ENCODE results near the gene SLC16A3. TPM values are rescaled to one million over a fixed set of nuclear protein-coding genes. Genes with fewer than 3 reads are reported as not detected.

SLC16A3 gene
- total RNA-seq, 1 donor from 2014 or later = 115 TPM

GRCh38 chr17:82235056-82235774, 6.4 kb downstream of the SLC16A3 start:
- intact Hi-C loops (cut with micrococcal nuclease) = loop anchor here (10.0 kb wide), 1 partner anchor 180 kb away; the partner anchor contains the start of genes HEXD and OGFOD3

GRCh38 chr17:82235775-82236141, 6.9 kb downstream of the SLC16A3 start:
- intact Hi-C loops (cut with micrococcal nuclease) = loop anchor here (1.0 to 10.0 kb wide), 2 partner anchors 86 to 179 kb away; partner anchors contain the start of genes HEXD and OGFOD3

GRCh38 chr17:82236142-82236971, 7.5 kb downstream of the SLC16A3 start:
- intact Hi-C loops (cut with micrococcal nuclease) = loop anchor here (1.0 to 10.0 kb wide), 2 partner anchors 85 to 178 kb away; partner anchors contain the start of genes HEXD and OGFOD3

DNA sequence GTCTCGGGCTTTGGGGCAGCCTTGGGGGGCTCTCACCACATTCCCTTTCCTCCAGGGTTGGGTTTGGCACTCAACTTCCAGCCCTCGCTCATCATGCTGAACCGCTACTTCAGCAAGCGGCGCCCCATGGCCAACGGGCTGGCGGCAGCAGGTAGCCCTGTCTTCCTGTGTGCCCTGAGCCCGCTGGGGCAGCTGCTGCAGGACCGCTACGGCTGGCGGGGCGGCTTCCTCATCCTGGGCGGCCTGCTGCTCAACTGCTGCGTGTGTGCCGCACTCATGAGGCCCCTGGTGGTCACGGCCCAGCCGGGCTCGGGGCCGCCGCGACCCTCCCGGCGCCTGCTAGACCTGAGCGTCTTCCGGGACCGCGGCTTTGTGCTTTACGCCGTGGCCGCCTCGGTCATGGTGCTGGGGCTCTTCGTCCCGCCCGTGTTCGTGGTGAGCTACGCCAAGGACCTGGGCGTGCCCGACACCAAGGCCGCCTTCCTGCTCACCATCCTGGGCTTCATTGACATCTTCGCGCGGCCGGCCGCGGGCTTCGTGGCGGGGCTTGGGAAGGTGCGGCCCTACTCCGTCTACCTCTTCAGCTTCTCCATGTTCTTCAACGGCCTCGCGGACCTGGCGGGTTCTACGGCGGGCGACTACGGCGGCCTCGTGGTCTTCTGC, 8.4 kb downstream of the SLC16A3 start:
- intact Hi-C loops (cut with micrococcal nuclease) = loop anchor here (10.0 kb wide), 1 partner anchor 178 kb away; the partner anchor contains the start of genes HEXD and OGFOD3

DNA sequence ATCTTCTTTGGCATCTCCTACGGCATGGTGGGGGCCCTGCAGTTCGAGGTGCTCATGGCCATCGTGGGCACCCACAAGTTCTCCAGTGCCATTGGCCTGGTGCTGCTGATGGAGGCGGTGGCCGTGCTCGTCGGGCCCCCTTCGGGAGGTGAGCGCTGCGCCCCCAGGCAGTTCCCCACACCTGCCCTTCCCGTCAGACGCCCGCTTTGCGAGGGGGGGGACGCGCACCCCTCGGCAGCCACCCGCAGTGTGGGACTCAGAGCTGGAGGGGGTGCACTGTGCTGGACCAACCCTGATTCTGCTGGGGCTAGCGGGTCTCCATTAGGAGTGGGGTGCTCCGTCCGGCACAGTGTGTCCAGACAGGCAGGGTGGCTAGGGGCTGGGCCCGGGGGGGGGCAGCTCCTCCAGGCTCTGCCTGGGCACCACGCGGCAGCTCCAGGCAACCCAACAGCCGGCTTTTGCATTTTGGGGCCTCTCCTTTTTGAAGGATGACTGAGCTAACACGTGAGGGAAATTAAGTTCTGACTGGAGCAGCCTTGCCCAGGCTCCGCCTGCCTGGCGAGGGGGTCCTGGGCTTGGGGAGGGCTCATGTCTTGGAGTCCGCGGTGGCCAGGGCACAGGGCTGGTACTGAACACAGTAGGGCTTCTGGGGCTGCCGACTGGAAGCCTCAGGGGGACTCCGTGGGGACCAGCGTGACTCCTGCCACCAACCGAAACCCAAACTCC, 9.1 kb downstream of the SLC16A3 start:
- intact Hi-C loops (cut with micrococcal nuclease) = loop anchor here (2.0 to 10.0 kb wide), 2 partner anchors 35 to 177 kb away; partner anchors contain the start of genes CSNK1D, HEXD and OGFOD3

- intact Hi-C loops (cut with micrococcal nuclease) = loop anchor here (2.0 to 10.0 kb wide), 2 partner anchors 34 to 176 kb away; partner anchors contain the start of genes CSNK1D, HEXD and OGFOD3
Observed at GRCh38 chr17:82238472-82239201, 9.8 kb downstream of the SLC16A3 start.

- intact Hi-C loops (cut with micrococcal nuclease) = loop anchor here (2.0 to 10.0 kb wide), 2 partner anchors 33 to 175 kb away; partner anchors contain the start of genes CSNK1D, HEXD and OGFOD3
Observed at GRCh38 chr17:82239401-82239925, 10.6 kb downstream of the SLC16A3 start.

DNA sequence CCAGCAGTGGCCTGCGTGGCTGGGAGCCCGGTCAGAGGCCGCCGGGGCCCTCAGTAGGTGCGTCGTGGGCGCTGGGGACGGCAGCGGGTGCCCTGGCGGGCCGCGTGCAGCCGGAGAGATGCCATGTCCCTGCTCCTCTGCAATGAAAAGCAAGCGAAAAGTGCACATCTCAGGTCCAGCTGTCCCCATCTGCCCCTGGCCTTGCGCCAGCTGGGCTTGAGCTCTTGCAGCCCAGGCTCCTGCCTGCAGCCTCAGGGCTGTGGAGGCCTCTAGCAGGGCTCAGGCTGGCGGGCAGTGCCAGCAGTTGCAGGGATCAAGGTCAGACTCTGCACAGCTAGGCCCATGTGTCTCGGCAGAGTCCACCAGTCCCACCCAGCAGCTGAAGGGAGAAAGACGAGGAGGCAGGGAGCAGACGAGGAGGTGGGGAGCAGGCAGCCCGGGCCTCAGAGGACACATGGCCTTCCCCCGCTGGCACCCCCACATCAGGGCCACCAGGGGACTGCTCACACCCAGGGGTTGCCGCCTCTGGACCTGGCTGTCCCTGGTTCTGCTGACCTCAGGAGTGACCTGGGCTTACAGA, 11.2 kb downstream of the SLC16A3 start:
- intact Hi-C loops (cut with micrococcal nuclease) = loop anchor here (2.0 to 10.0 kb wide), 2 partner anchors 33 to 175 kb away; partner anchors contain the start of genes CSNK1D, HEXD and OGFOD3

- intact Hi-C loops (cut with micrococcal nuclease) = no loop called here
Observed at GRCh38 chr17:82240506-82241182, 11.8 kb downstream of the SLC16A3 start.

GRCh38 chr17:82241183-82241925, 12.5 kb downstream of the SLC16A3 start:
- intact Hi-C loops (cut with micrococcal nuclease) = no loop called here

DNA sequence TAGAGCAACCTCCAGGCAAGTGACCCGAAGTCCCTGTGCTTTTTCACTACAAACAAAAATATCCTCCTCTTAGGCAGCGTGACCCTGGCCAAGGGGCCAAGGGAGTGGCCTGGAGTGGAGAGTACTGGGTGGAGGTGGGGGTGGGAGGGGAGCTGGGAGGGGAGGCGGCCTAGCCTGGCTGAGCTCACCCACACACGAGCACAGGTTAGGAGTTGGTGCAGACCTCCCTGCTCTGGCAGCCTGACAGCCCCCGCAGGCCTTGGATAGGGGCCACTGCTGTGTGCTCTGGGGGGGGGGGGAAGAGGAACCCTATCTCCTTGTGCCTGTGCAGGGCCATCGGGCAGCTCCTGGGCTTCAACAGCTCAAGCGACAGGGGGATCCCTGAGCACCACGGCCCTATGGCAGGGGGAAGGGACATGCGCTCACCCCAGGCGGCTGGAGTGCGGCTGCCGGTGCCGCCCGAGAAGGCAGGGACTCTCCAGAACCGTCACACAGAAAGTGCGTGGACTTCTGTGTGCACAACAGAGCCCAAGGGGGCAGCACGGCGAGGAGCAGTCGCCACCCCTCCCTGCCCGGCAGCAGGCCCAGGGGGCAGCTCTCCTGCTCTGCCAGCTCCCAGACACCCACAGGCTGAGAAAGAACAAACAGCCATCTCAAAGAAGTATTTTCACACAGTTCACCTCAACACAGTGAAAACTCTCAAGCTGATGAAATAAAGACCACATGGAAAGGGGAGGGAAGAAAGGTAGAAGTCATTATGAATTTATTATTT, 13.3 kb downstream of the SLC16A3 start:
- intact Hi-C loops (cut with micrococcal nuclease) = no loop called here

- intact Hi-C loops (cut with micrococcal nuclease) = no loop called here
Observed at GRCh38 chr17:82242698-82242976, 13.8 kb downstream of the SLC16A3 start.

DNA sequence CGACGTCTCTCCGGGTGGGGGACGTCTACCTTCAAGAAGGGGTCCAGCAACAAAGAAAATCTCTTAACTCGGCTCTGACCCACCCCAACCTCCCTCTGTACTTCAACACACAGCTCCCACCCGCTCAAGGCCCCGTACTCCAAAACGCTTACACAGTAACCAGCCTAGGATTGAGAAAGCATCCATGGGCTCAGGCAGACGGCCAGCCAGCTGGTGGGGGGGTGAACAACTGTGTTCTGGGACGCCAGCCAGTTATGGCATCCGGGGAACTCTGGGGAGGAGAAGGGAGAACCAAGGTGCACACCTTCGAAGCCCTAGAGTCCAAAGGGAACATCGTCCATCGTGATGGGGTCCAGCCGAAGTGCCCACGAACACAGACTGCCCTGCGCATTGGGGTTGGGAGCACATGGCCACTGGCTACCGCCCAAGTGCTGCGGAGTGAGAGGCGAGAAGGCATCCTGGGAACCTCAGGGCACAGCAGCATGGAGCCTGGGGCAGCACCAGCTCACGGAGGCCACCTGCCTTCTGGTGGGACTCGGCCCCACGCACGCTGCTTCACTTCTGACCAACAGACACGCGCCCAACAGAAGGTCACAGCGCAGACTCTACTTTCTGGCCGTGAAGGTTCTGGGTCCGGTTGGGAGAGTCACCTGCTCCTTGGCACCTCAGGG, 14.3 kb downstream of the SLC16A3 start:
- intact Hi-C loops (cut with micrococcal nuclease) = no loop called here

GRCh38 chr17:82243648-82244412, 15.0 kb downstream of the SLC16A3 start:
- intact Hi-C loops (cut with micrococcal nuclease) = no loop called here

DNA sequence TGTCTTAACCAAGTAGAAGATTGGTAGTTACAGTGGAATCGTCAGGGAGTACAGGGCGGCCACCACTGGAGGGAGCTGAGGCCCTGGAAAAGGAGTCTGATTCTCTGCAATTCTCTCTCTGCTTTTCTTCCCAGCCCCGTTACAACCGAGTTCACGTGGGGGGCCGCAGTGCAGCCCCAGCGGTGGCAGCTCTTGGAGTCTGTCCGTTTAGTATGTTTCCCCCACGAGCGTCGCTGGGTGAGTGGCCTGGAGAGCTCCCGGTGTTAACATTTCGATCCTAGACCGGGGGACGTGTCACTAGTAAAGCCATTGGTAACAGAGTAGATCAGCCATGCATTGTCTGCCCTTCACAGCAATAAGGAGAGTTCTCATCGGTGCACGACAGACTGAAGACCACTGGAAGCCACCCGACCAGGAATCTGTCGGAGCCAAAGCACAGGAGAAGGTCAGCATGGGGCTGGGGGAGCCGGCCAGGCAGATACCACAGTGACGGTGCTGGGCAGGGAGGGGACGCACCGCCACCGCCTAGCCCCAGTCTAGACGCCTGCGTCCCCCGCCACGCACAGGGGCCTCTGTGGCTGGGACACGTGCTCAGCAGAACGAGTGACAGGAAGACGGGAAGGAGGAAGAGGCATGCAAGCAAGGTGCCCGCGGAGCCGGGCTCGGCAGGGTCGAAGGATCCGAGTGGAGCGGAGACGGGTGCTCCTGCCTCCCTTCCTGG, 15.7 kb downstream of the SLC16A3 start:
- intact Hi-C loops (cut with micrococcal nuclease) = no loop called here
